ENCODE results near the gene KDM7A. TPM values are rescaled to one million over a fixed set of nuclear protein-coding genes. Genes with fewer than 3 reads are reported as not detected.

Gene KDM7A
- total RNA-seq, 4 donors from 2014 or later, result 15.0 to 26.3 (median 21.4) TPM

GRCh38 chr7:140082770-140083169 is 94.0 kb downstream of the KDM7A start:
- Histone ChIP-seq H3K4me3 (no peak overlapping the region), H3K36me3 (peaks cover 0 to 8% of the 10 kb centered on the region in 2 donors), H3K4me1 (no peaks in the 10 kb centered on the region), H3K27ac (no peak overlapping the region), H3K9me3 (no peaks in the 10 kb centered on the region), H3K27me3 (peaks cover 3% of the 10 kb centered on the region)
- no peak for ATAC-seq
- WGBS, 2 donors (ENCODE audit: low coverage in 1 of 2), result 82 to 96% methylated on average over 5 to 7 of the region's 7 CpGs
- TF ChIP-seq CTCF (IDR thresholded peaks at IDR 0.05) (no peak), POLR2AphosphoS5 (IDR thresholded peaks at IDR 0.05) (no peak)

GRCh38 chr7:140081774-140082425 is 94.9 kb downstream of the KDM7A start:
- no peak overlapping the region for H3K27ac ChIP-seq
- TF ChIP-seq CTCF (IDR thresholded peaks at IDR 0.05) (no peak), EP300 (IDR thresholded peaks at IDR 0.05) (no peak), POLR2AphosphoS5 (IDR thresholded peaks at IDR 0.05) (no peak), POLR2A (IDR thresholded peaks at IDR 0.05) (no peak)
- no peaks in the 10 kb centered on the region for H3K4me1 ChIP-seq
- H3K4me3 ChIP-seq, result no peak overlapping the region
- H3K9me3 ChIP-seq, result no peaks in the 10 kb centered on the region
- no peak for ATAC-seq
- peaks cover 3% of the 10 kb centered on the region for H3K27me3 ChIP-seq
- H3K36me3 ChIP-seq, result peaks cover 0 to 4% of the 10 kb centered on the region in 2 donors
- WGBS, 2 donors (ENCODE audit: low coverage in 1 of 2), result 81 to 94% methylated on average over 5 to 9 of the region's 11 CpGs

- Histone ChIP-seq H3K27me3 (peaks cover 13% of the 10 kb centered on the region), H3K9me3 (no peaks in the 10 kb centered on the region), H3K36me3 (no peaks in the 10 kb centered on the region), H3K4me1 (no peaks in the 10 kb centered on the region), H3K27ac (no peak overlapping the region), H3K4me3 (no peak overlapping the region)
- no peak for ATAC-seq
- WGBS, 2 donors (ENCODE audit: low coverage in 1 of 2), result 69 to 80% methylated on average over 4 to 7 of the region's 7 CpGs
- TF ChIP-seq EP300 (IDR thresholded peaks at IDR 0.05) (no peak), POLR2A (IDR thresholded peaks at IDR 0.05) (no peak), POLR2AphosphoS5 (IDR thresholded peaks at IDR 0.05) (no peak), CTCF (IDR thresholded peaks at IDR 0.05) (no peak)
Observed at GRCh38 chr7:140080919-140081318, 95.9 kb downstream of the KDM7A start.

- no peak for TF ChIP-seq CTCF (IDR thresholded peaks at IDR 0.05)
- no peaks in the 10 kb centered on the region for H3K9me3 ChIP-seq
- H3K36me3 ChIP-seq, result no peaks in the 10 kb centered on the region
- ATAC-seq, result no peak
- H3K4me1 ChIP-seq, result no peaks in the 10 kb centered on the region
- no peak overlapping the region for H3K27ac ChIP-seq
- no peak overlapping the region for H3K4me3 ChIP-seq
- WGBS, 2 donors (ENCODE audit: low coverage in 1 of 2), result 25 to 32% methylated on average over 2 to 5 of the region's 6 CpGs
- H3K27me3 ChIP-seq, result peaks cover 16% of the 10 kb centered on the region
Observed at GRCh38 chr7:140079121-140079536, 97.7 kb downstream of the KDM7A start.

GRCh38 chr7:140078392-140078791 is 98.4 kb downstream of the KDM7A start:
- H3K4me3 ChIP-seq, result no peak overlapping the region
- no peaks in the 10 kb centered on the region for H3K9me3 ChIP-seq
- ATAC-seq, result no peak
- 89 to 100% methylated on average over 2 to 6 of the region's 13 CpGs for WGBS, 2 donors (ENCODE audit: low coverage in 1 of 2)
- no peaks in the 10 kb centered on the region for H3K4me1 ChIP-seq
- peaks cover 16% of the 10 kb centered on the region for H3K27me3 ChIP-seq
- no peaks in the 10 kb centered on the region for H3K36me3 ChIP-seq
- no peak overlapping the region for H3K27ac ChIP-seq
- TF ChIP-seq POLR2AphosphoS5 (IDR thresholded peaks at IDR 0.05) (no peak), POLR2A (IDR thresholded peaks at IDR 0.05) (no peak), EP300 (IDR thresholded peaks at IDR 0.05) (no peak), CTCF (IDR thresholded peaks at IDR 0.05) (no peak)
